Endodermal cell (in vitro differentiated cells): ENCODE results near the gene PRKAA2. TPM values are rescaled to one million over a fixed set of nuclear protein-coding genes. Genes with fewer than 3 reads are reported as not detected.

Experiments used
- DNase-seq: peaks from one replicate; pipeline ENCODE4 v3.0.0-alpha.2; 2017
- H3K27ac ChIP-seq: 2 replicates; pipeline ENCODE4 v1.5.1; 2013; ENCODE audit warnings: mild to moderate bottlenecking, low read depth, low read length, moderate library complexity
- H3K27me3 ChIP-seq: 2 replicates; pipeline ENCODE4 v1.6.1; 2013; ENCODE audit warnings: mild to moderate bottlenecking, low read length, moderate library complexity; ENCODE audit not compliant: insufficient read depth, control insufficient read depth, poor library complexity, severe bottlenecking
- H3K36me3 ChIP-seq: 2 replicates; pipeline ENCODE4 v1.7.0; 2013; ENCODE audit warnings: mild to moderate bottlenecking, low read length, moderate library complexity; ENCODE audit not compliant: control insufficient read depth, insufficient read depth
- H3K4me1 ChIP-seq: one replicate; pipeline ENCODE4 v1.7.0; 2013; ENCODE audit warnings: low read length; ENCODE audit not compliant: control insufficient read depth, insufficient read depth
- H3K4me3 ChIP-seq: 2 replicates; pipeline ENCODE4 v1.5.1; 2013; ENCODE audit warnings: mild to moderate bottlenecking, low read length, moderate library complexity
- H3K9ac ChIP-seq: 2 replicates; pipeline ENCODE4 v1.6.1; 2013; ENCODE audit warnings: mild to moderate bottlenecking, low read length, moderate library complexity; ENCODE audit not compliant: poor library complexity, severe bottlenecking; ENCODE audit errors: extremely low read depth
- H3K9me3 ChIP-seq: 2 replicates; pipeline ENCODE4 v1.6.1; 2013; ENCODE audit warnings: mild to moderate bottlenecking, low read length, moderate library complexity; ENCODE audit not compliant: control insufficient read depth
- H3K27ac Mint-ChIP-seq: 2 replicates; pipeline ENCODE4 v1.8.0; 2020; ENCODE audit warnings: mixed read lengths
- H3K27me3 Mint-ChIP-seq: 2 replicates; pipeline ENCODE4 v1.8.0; 2021; ENCODE audit warnings: mild to moderate bottlenecking, mixed read lengths; ENCODE audit not compliant: insufficient read depth
- H3K36me3 Mint-ChIP-seq: 2 replicates; pipeline ENCODE4 v1.8.0; 2020; ENCODE audit warnings: low read depth, mixed read lengths
- H3K4me1 Mint-ChIP-seq: 2 replicates; pipeline ENCODE4 v1.8.0; 2020; ENCODE audit warnings: mixed read lengths
- H3K4me3 Mint-ChIP-seq: 2 replicates; pipeline ENCODE4 v1.8.0; 2020; ENCODE audit warnings: mild to moderate bottlenecking, moderate library complexity, mixed read lengths
- H3K9me3 Mint-ChIP-seq: 2 replicates; pipeline ENCODE4 v1.8.0; 2020; ENCODE audit warnings: mild to moderate bottlenecking, mixed read lengths
- CTCF ChIP-seq: fragments of 200-600 bp; sonication (generic); conservative IDR thresholded peaks from 2 replicates; pipeline ENCODE4 v1.5.0; 2021; ENCODE audit warnings: antibody characterized with exemption, mild to moderate bottlenecking
- WGBS, 2 experiments: methylation state at CpG; one replicate each; pipeline versions ENCODE4 v1.1.5 to v1.1.7; 2013; ENCODE audit warnings: missing lambda C conversion rate in 2 of 2, mixed read lengths in 1 of 2; ENCODE audit not compliant: insufficient coverage in 1 of 2, insufficient read length in 1 of 2; 5-methylcytosine and 5-hydroxymethylcytosine counted together
- total RNA-seq, 2 donors: library from RNA; stranded (reverse); fragmentation: NEBNext Ultra II Directional in 1 of 2; extraction: Animal tissue kit (Norgen Biotek cat#: 25700) in 1 of 2; gene quantifications; 2 replicates in 1 of 2; 3 replicates in 1 of 2; pipeline ENCODE4 v1.2.1, GENCODE V29; 2021

PRKAA2 gene
- total RNA-seq, 2 donors from 2014 or later = 4.7 to 15.3 TPM

- no peaks in the 10 kb centered on the region for H3K36me3 Mint-ChIP-seq
- H3K9me3 Mint-ChIP-seq = peaks cover 16% of the 10 kb centered on the region
- no peaks in the 10 kb centered on the region for H3K4me1 Mint-ChIP-seq
- Histone ChIP-seq H3K4me3 (no peak overlapping the region), H3K27ac (no peak overlapping the region), H3K4me1 (no peaks in the 10 kb centered on the region), H3K9me3 (no peaks in the 10 kb centered on the region), H3K27me3 (no peaks in the 10 kb centered on the region), H3K36me3 (no peaks in the 10 kb centered on the region), H3K9ac (no peak overlapping the region)
- H3K27me3 Mint-ChIP-seq = no peaks in the 10 kb centered on the region
- 83 to 85% methylated on average over 2 of the region's 2 CpGs for WGBS, 2 experiments
- TF ChIP-seq CTCF = no peak
- H3K27ac Mint-ChIP-seq = no peak overlapping the region
- no peak for DNase-seq
- no peak overlapping the region for H3K4me3 Mint-ChIP-seq
These were observed 28.0 kb upstream of the PRKAA2 start for GRCh38 chr1:56617141-56617540.

DNA sequence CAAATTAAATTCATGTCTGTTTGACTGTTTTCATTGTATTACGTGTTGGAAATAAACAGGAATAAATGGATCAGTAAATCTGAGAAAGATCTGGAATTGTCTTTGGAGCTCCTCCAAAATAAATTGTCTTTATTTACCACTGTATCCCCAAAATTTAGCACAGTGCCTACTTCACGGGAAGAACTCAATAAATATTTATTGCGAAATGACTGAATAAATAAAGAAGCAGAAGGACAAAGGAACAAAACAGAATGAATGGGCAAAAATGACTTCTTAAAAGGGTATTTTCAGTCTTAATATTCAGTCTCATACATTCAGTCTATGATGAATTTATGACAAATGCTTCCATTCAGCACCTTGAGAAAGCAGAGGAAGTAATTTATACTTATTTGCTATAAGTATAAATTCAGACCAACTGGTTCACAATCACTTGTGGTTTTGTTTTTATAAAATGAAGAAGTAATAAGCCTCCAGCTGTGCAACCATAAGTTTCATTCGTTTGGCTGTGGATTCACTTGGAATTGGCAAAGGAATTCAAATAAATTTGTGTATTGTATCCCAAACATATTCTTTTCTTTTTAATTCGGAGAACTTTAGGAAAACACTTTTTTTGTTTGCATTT is 19.2 kb upstream of the PRKAA2 start:
- Mint-ChIP-seq H3K4me3 (no peak overlapping the region), H3K27me3 (no peaks in the 10 kb centered on the region), H3K4me1 (peaks cover 8% of the 10 kb centered on the region), H3K27ac (no peak overlapping the region), H3K9me3 (peaks cover 11% of the 10 kb centered on the region), H3K36me3 (no peaks in the 10 kb centered on the region)
- Histone ChIP-seq H3K27me3 (no peaks in the 10 kb centered on the region), H3K27ac (no peak overlapping the region), H3K4me1 (no peaks in the 10 kb centered on the region), H3K36me3 (no peaks in the 10 kb centered on the region), H3K9ac (no peak overlapping the region), H3K4me3 (no peak overlapping the region), H3K9me3 (no peaks in the 10 kb centered on the region)
- no peak for DNase-seq
- TF ChIP-seq CTCF = no peak
- WGBS, 2 experiments = 81 to 100% methylated on average over 1 to 5 of the region's 5 CpGs

DNA sequence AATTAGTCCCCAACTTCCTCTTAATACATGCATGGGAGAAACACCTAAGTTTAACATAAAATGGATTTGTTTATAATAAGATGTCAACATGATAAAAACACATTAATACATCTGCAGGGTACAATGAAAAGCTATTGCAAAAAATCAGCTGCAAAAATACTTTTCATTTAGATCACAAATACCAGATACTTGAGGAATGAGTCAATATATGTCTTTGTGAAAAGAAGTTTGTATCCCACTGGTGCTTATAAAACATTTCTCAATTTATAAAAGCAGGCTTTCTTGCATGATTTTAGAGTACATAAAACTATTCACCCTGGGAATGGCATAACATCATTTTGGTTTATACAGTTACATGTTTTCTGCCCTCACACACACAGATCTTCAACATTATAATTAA is 18.6 kb upstream of the PRKAA2 start:
- H3K4me1 Mint-ChIP-seq = peaks cover 8% of the 10 kb centered on the region
- Histone ChIP-seq H3K27me3 (no peaks in the 10 kb centered on the region), H3K36me3 (no peaks in the 10 kb centered on the region), H3K4me3 (no peak overlapping the region), H3K4me1 (no peaks in the 10 kb centered on the region), H3K9ac (no peak overlapping the region), H3K27ac (no peak overlapping the region), H3K9me3 (no peaks in the 10 kb centered on the region)
- no peak for TF ChIP-seq CTCF
- no peak for DNase-seq
- H3K27me3 Mint-ChIP-seq = no peaks in the 10 kb centered on the region
- H3K36me3 Mint-ChIP-seq = no peaks in the 10 kb centered on the region
- H3K4me3 Mint-ChIP-seq = no peak overlapping the region
- H3K27ac Mint-ChIP-seq = no peak overlapping the region
- H3K9me3 Mint-ChIP-seq = peaks cover 11% of the 10 kb centered on the region
